Erythroblast (primary cell): ENCODE results near the gene KLK4.
A peak's percentile ranks its signal among the peaks of the same experiment; 100 is the strongest.

ENCODE experiments used
- DNase-seq, 2 experiments: peaks; one replicate each; lab custom pipeline; 2025; lab: John Stamatoyannopoulos, UW
- GATA1 ChIP-seq: IDR thresholded peaks from 2 replicates; pipeline ENCODE4 v1.6.1; 2011; ENCODE audit warnings: low read depth, mild to moderate bottlenecking, control low read depth, low read length, moderate library complexity
- POLR2A ChIP-seq: IDR thresholded peaks from 2 replicates; pipeline ENCODE4 v1.6.1; 2011; ENCODE audit warnings: mild to moderate bottlenecking, low read length

The KLK4 gene

GRCh38 chr19:50911206-50912101 lies at the start of gene KLK4:
TSS of gene KLK4 (minus strand) at chr19:50911395. CDS start at chr19:50910738, 657 bp downstream.
- no peak for DNase-seq

GRCh38 chr19:50959731-50960500 lies 48.7 kb upstream of the KLK4 start:
- DNase-seq: no peak
- no peak for TF ChIP-seq GATA1
- no peak for TF ChIP-seq POLR2A

More at GRCh38 chr19:50911206-50912101, at the start of gene KLK4:
- TF ChIP-seq POLR2A (no peak), GATA1 (no peak)

- TF ChIP-seq GATA1 (no peak), POLR2A (no peak)
These were observed 46.4 kb upstream of the KLK4 start for GRCh38 chr19:50957587-50957986.

GRCh38 chr19:50952910-50953309 lies 41.7 kb upstream of the KLK4 start, which contains the start of gene KLK5:
TSS of gene KLK5 (minus strand) at chr19:50953038. CDS start at chr19:50952657, 381 bp downstream.
- TF ChIP-seq GATA1 (no peak), POLR2A (no peak)
- no peak for DNase-seq

More at GRCh38 chr19:50957587-50957986, 46.4 kb upstream of the KLK4 start:
- DNase-seq: no peak

- no peak for TF ChIP-seq GATA1
- TF ChIP-seq POLR2A: no peak
- DNase-seq: no peak
These were observed 38.7 kb upstream of the KLK4 start for GRCh38 chr19:50949861-50950260.

- TF ChIP-seq POLR2A (no peak), GATA1 (no peak)
- no peak for DNase-seq
These were observed 35.9 kb upstream of the KLK4 start for GRCh38 chr19:50947123-50947522.

DNA sequence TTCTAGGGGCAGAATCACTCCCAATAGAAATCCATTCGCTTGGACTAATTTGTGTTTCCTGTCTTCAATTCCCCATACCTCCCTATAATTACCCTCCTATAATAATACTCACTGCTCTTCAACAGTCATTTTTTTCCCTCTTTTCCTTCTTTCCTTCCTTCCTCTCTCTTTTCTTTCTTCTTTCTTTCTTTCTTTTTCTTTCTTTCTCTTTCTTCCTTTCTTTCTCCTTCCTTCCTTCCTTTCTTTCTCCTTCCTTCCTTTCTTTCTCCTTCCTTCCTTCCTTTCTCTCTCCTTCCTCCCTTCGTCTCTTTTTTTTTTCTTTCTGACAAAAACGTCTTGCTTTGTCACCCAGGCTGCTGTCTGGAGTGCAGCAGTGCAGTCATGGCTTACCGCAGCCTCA lies 33.6 kb upstream of the KLK4 start:
- DNase-seq: no peak
- TF ChIP-seq GATA1 (no peak), POLR2A (no peak)

GRCh38 chr19:50943074-50943828 lies 32.1 kb upstream of the KLK4 start:
- DNase-seq: no peak
- TF ChIP-seq POLR2A (no peak), GATA1 (no peak)

DNA sequence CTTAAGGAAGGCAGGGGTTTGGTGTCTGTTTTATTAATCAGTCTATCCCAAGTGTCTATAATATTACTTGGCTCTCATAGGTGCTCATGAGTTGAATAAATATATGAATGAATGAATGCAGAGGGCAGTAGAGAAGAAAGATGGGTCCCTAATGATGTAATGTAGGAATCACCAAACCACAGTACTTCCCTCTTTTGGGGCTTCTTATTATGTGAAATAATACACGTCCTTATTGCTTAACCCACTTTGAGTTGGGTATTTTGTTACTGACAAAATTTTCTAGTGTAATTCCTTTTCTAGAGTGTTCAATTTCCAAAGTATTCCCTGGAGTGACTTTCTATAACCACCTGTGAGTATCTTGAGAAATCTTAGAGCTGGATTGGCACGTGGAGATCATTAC lies 28.4 kb upstream of the KLK4 start:
- TF ChIP-seq POLR2A: no peak
- no peak for TF ChIP-seq GATA1
- no peak for DNase-seq

DNA sequence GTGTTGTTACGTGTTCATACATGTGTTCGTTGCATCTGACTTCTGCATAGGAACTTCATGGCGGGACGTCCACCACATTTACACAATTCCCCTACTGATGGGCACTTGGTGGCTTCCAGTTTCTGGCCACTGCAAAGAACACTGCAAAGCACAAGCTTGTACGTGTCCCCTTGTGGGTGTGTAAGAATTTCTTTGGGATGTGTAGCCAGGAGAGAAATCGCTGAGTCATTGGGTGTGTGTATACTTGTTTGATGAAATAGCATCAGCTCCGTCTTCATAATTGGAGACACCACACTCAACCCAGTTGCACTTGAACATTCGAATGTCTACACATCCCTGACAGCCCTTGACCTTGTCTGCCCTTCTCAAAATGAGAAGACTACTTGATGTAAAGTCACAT lies 22.4 kb upstream of the KLK4 start:
- DNase-seq: peak; percentile 46 to 71

DNA sequence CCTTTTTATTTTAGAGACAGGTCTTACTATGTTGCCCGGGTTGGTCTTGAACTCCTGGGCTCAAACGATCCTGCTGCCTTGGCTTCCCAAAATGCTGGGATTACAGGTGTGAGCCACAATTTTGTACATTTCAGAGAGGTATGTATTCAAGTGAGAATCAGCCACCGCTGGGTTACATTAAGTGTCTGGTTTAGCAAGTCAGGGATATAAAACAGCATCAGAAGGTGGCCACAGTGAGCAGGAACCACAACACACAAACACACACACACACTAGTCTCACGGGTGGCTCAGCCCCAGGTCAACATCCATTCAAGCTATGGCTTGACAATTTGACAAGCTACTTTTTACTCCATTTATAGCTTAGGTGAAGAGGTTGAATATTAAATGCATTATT lies 21.5 kb upstream of the KLK4 start:
- TF ChIP-seq POLR2A (no peak), GATA1 (no peak)
- DNase-seq: no peak

More for the DNA sequence above, 22.4 kb upstream of the KLK4 start:
- TF ChIP-seq POLR2A (no peak), GATA1 (no peak)

DNA sequence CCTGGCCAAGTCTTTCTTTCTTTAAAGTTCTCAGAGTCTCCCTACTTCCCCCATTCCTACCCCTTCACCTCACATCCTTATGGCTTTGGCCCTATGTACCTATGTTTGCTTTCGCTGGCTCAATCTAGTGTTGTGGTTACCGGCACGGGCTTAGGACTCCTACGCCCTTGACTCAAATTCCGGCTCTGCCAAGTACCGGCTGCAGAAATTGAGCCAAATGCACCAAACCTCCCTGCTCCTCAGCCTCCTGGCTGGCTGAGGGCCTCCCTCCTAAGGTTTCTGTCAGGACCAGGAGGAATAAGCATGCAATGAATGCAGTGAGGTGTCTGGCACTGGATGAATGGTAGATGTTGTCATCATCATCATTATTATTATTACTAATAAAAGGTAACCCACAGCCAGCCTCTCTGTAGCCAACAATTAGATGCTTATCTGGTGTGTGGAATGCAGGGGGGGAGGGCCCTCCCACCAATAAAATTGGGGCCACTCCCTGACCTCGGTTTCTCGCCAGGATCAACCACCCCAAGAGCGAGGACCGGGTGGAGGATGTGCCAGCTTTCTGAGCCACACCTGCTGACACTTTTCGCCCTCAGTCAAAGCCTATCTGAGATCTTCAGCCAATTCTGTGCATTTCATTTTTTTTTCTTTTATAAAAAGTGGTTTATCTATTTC lies 21.0 kb upstream of the KLK4 start:
- TF ChIP-seq POLR2A: no peak
- TF ChIP-seq GATA1: no peak

DNA sequence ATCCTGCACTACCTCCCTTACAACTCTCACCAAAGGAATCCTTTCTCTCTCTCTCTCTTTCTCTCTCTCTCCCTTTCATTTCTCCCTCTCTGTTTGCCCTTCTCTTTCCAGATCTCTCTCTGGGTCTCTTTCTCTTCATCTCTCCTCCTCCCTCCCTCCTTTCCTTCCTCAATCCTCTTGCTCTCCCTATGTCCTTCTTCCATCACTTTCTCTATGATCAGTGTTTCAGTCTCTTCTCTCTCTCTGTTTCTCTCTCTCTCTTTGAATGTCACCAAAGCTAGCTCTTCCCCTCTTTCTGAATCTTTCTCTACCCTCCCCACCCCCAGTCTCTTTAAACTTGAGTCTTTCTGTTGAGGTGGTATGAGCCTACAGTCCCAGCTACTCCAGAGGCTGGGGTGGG lies 19.8 kb upstream of the KLK4 start:
- no peak for TF ChIP-seq GATA1
- DNase-seq: no peak

More for the DNA sequence above, 21.0 kb upstream of the KLK4 start:
- DNase-seq: no peak

DNA sequence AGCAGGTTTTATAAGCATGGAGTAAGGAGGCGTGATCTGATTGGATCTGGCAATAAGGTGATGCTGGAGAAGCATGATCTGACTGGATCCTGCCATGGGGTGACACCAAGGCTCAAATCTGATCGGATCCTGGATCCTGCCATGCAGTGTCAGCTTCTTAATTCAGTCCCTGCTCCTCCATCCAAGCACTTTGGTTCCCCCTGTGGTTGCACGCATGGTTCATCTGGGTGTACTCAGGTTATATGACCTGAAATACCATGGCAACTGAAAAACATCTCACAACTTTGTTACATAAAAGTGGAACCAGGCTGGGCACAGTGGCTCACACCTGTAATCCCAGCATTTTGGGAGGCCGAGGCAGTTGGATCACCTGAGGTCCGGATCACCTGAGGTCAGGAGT lies 17.6 kb upstream of the KLK4 start:
- TF ChIP-seq GATA1 (no peak), POLR2A (no peak)

More for the DNA sequence above, 17.6 kb upstream of the KLK4 start:
- no peak for DNase-seq
